KMS-11 (cell line): ENCODE data around the gene MAPK1IP1L.

Experiments used
- H2AFZ ChIP-seq: fragments of 200-600 bp; sonication (generic); 2 replicates; pipeline ENCODE4 v1.6.1; 2016; ENCODE audit warnings: antibody characterized with exemption, mixed run types, low read depth
- H3K27ac ChIP-seq: fragments of 200-600 bp; sonication (generic); 2 replicates; pipeline ENCODE4 v1.6.1; 2016; ENCODE audit warnings: mild to moderate bottlenecking, mixed run types
- H3K27me3 ChIP-seq: fragments of 200-600 bp; sonication (generic); 2 replicates; pipeline ENCODE4 v1.6.1; 2017; ENCODE audit warnings: mild to moderate bottlenecking, low read depth, mixed run types, moderate library complexity; ENCODE audit not compliant: insufficient read depth
- H3K36me3 ChIP-seq: fragments of 200-600 bp; sonication (generic); 2 replicates; pipeline ENCODE4 v1.6.1; 2017; ENCODE audit warnings: mild to moderate bottlenecking, mixed run types; ENCODE audit not compliant: insufficient read depth
- H3K4me1 ChIP-seq: fragments of 200-600 bp; sonication (generic); 2 replicates; pipeline ENCODE4 v1.6.1; 2016; ENCODE audit warnings: mild to moderate bottlenecking, low read depth, mixed run types; ENCODE audit not compliant: poor library complexity, severe bottlenecking
- H3K4me2 ChIP-seq: fragments of 200-600 bp; sonication (generic); 2 replicates; pipeline ENCODE4 v1.7.0; 2016; ENCODE audit warnings: mild to moderate bottlenecking, mixed run types
- H3K4me3 ChIP-seq: fragments of 200-600 bp; sonication (generic); IDR thresholded peaks from 2 replicates; pipeline ENCODE4 v1.6.1; 2017; ENCODE audit warnings: low read depth, low read length, mixed read lengths; ENCODE audit not compliant: insufficient read depth
- H3K79me2 ChIP-seq: fragments of 200-600 bp; sonication (generic); 2 replicates; pipeline ENCODE4 v1.6.1; 2016; ENCODE audit warnings: low read depth, mixed run types; ENCODE audit not compliant: insufficient read depth
- H3K9ac ChIP-seq: fragments of 200-600 bp; sonication (generic); 2 replicates; pipeline ENCODE4 v1.6.1; 2016; ENCODE audit warnings: mild to moderate bottlenecking, mixed run types
- H4K20me1 ChIP-seq: fragments of 200-600 bp; sonication (generic); 2 replicates; pipeline ENCODE4 v1.6.1; 2016; ENCODE audit warnings: mild to moderate bottlenecking, mixed run types; ENCODE audit not compliant: insufficient read depth
- TF ChIP-seq, protein P1 (sequence below): fragments of 200-600 bp; sonication (generic); conservative IDR thresholded peaks from 2 replicates; pipeline ENCODE4 v1.6.1; 2017; ENCODE audit warnings: low read depth, mild to moderate bottlenecking, antibody characterized with exemption, low read length, moderate library complexity, mixed read lengths

MAPK1IP1L gene

GRCh38 chr14:55084401-55085059 is 33.1 kb downstream of the MAPK1IP1L start:
- Histone ChIP-seq H3K27ac (no peak overlapping the region), H3K27me3 (no peaks in the 10 kb centered on the region), H3K36me3 (no peaks in the 10 kb centered on the region), H3K4me2 (no peak overlapping the region), H3K4me3 (no peak overlapping the region), H3K79me2 (no peaks in the 10 kb centered on the region), H4K20me1 (no peaks in the 10 kb centered on the region), H3K4me1 (no peaks in the 10 kb centered on the region), H2AFZ (no peak overlapping the region), H3K9ac (no peak overlapping the region)
- TF ChIP-seq, protein P1, sequence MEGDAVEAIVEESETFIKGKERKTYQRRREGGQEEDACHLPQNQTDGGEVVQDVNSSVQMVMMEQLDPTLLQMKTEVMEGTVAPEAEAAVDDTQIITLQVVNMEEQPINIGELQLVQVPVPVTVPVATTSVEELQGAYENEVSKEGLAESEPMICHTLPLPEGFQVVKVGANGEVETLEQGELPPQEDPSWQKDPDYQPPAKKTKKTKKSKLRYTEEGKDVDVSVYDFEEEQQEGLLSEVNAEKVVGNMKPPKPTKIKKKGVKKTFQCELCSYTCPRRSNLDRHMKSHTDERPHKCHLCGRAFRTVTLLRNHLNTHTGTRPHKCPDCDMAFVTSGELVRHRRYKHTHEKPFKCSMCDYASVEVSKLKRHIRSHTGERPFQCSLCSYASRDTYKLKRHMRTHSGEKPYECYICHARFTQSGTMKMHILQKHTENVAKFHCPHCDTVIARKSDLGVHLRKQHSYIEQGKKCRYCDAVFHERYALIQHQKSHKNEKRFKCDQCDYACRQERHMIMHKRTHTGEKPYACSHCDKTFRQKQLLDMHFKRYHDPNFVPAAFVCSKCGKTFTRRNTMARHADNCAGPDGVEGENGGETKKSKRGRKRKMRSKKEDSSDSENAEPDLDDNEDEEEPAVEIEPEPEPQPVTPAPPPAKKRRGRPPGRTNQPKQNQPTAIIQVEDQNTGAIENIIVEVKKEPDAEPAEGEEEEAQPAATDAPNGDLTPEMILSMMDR: no peak

DNA sequence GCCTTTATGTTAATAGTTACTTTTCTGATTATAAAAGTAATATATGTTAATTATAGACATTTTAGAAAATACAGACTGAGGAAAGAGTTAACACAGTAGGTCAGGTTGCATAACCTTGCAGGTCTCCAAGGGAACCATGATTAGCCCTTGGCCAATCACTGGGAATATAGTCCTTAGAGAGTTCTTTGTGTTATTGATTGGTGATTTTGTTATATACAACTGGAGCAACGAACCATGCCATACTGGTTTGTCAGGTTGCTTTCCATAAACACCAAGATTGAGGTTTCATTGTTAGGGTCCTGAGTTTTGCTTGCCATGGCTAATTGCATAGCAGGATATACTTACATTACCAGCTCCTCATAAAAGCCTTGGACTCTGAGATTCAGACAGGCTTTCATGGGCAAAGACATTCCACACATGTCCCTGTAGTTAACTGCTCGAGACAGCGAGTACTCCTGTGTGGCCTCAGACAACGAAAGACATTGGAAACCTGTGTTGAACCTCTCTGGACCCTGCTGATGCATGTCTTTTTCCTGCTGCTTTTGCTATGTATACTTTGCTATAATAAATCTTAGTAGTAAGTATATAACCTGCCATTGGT is 33.7 kb downstream of the MAPK1IP1L start:
- TF ChIP-seq, protein P1: no peak

DNA sequence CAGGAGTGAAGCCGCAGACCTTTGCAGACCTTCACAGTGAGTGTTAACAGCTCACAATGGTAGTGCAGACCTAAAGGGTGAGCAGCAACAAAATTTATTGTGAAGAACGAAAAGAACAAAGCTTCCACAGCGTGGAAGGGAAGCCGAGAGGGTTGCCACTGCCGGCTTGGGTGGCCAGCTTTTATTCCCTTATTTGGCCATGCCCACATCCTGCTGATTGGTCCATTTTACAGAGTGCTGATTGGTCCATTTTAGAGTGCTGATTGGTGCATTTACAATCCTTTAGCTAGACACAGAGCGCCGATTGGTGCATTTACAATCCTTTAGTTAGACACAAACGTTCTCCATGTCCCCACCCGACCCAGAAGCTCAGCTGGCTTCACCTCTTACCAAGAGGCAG is 35.5 kb downstream of the MAPK1IP1L start:
- no peaks in the 10 kb centered on the region for H3K27me3 ChIP-seq
- H4K20me1 ChIP-seq: no peaks in the 10 kb centered on the region
- H3K4me1 ChIP-seq: no peaks in the 10 kb centered on the region
- H3K27ac ChIP-seq: no peak overlapping the region
- H2AFZ ChIP-seq: no peak overlapping the region
- no peaks in the 10 kb centered on the region for H3K79me2 ChIP-seq
- H3K9ac ChIP-seq: no peak overlapping the region
- H3K4me2 ChIP-seq: no peak overlapping the region
- TF ChIP-seq, protein P1: no peak
- H3K36me3 ChIP-seq: no peaks in the 10 kb centered on the region
- no peak overlapping the region for H3K4me3 ChIP-seq

More for the DNA sequence above, 33.7 kb downstream of the MAPK1IP1L start:
- Histone ChIP-seq H3K27ac (no peak overlapping the region), H4K20me1 (no peaks in the 10 kb centered on the region), H3K9ac (no peak overlapping the region), H3K4me3 (no peak overlapping the region), H3K79me2 (no peaks in the 10 kb centered on the region), H3K4me1 (no peaks in the 10 kb centered on the region), H3K36me3 (no peaks in the 10 kb centered on the region), H3K4me2 (no peak overlapping the region), H3K27me3 (no peaks in the 10 kb centered on the region), H2AFZ (no peak overlapping the region)

DNA sequence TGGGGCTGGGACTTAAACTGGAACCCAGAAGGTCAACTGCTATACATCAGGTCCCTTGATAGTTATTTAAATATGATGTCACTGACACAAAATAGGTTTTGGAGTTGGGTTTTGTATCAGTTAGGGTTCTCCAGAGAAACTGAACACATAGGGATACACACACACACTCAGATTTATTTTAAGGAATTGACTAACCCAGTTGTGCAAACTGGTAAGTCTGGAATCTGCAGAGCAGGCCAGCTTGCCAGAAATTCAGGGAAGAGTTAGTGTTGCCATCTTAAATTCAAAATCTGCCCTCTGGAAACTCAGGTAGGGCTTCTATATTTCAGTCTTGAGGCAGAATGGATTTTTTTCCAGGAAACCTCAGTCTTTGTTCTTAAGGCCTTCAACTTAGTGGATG is 36.9 kb downstream of the MAPK1IP1L start:
- Histone ChIP-seq H4K20me1 (no peaks in the 10 kb centered on the region), H3K27me3 (no peaks in the 10 kb centered on the region), H3K4me3 (no peak overlapping the region), H3K9ac (no peak overlapping the region), H3K79me2 (no peaks in the 10 kb centered on the region), H3K4me2 (no peak overlapping the region), H3K4me1 (no peaks in the 10 kb centered on the region), H2AFZ (no peak overlapping the region), H3K27ac (no peak overlapping the region), H3K36me3 (no peaks in the 10 kb centered on the region)
- TF ChIP-seq, protein P1: no peak
